ENCODE results near the gene ESPNL.

GRCh38 chr2:238081150-238081549, 19.0 kb upstream of the ESPNL start:
- TF ChIP-seq CTCF (IDR thresholded peaks at IDR 0.05; ENCODE audit: insufficient read depth, low read length, poor library complexity, severe bottlenecking): no peak
- no peak for TF ChIP-seq EZH2phosphoT487 (conservative IDR thresholded peaks at IDR 0.05; ENCODE audit: low read length)

Data from SU-DHL-6 (cell line).